Limb (tissue), 2 donors: ENCODE results near the gene JMJD7.

ENCODE experiments used
- DNase-seq, 2 donors: peaks; one replicate each; pipeline ENCODE4 v3.0.0-alpha.2; 2016; ENCODE audit errors: extremely low spot score in 2 of 2

The JMJD7 gene

GRCh38 chr15:41842229-41842628, 14.3 kb downstream of the JMJD7 start:
- no peak for DNase-seq

- no peak for DNase-seq
Observed at GRCh38 chr15:41843571-41843970, 15.7 kb downstream of the JMJD7 start.

GRCh38 chr15:41844814-41845213, 16.9 kb downstream of the JMJD7 start:
- no peak for DNase-seq

- no peak for DNase-seq
Observed at GRCh38 chr15:41847206-41847605, 19.3 kb downstream of the JMJD7 start.

GRCh38 chr15:41847981-41848380, 20.1 kb downstream of the JMJD7 start:
- no peak for DNase-seq

- DNase-seq, result no peak
Observed at GRCh38 chr15:41848631-41849030, 20.7 kb downstream of the JMJD7 start.

GRCh38 chr15:41849204-41849603, 21.3 kb downstream of the JMJD7 start:
- no peak for DNase-seq

GRCh38 chr15:41849861-41850260, 22.0 kb downstream of the JMJD7 start:
- DNase-seq, result no peak

GRCh38 chr15:41850482-41851166, 22.7 kb downstream of the JMJD7 start:
- DNase-seq, result no peak

- no peak for DNase-seq
Observed at GRCh38 chr15:41851167-41851523, 23.3 kb downstream of the JMJD7 start.

- no peak for DNase-seq
Observed at GRCh38 chr15:41851755-41852370, 24.0 kb downstream of the JMJD7 start.

- DNase-seq, result no peak
Observed at GRCh38 chr15:41852736-41853590, 25.1 kb downstream of the JMJD7 start.

- peak in 1 of 2 donors; percentile 45 for DNase-seq
Observed at GRCh38 chr15:41853831-41854230, 25.9 kb downstream of the JMJD7 start.

- DNase-seq, result no peak
Observed at GRCh38 chr15:41854443-41854842, 26.6 kb downstream of the JMJD7 start.

- peak in 1 of 2 donors; percentile 42 for DNase-seq
Observed at GRCh38 chr15:41855261-41855961, 27.5 kb downstream of the JMJD7 start.

- DNase-seq, result no peak
Observed at GRCh38 chr15:41856262-41856661, 28.4 kb downstream of the JMJD7 start.

GRCh38 chr15:41856716-41857115, 28.8 kb downstream of the JMJD7 start:
- DNase-seq, result no peak

- DNase-seq, result no peak
Observed at GRCh38 chr15:41857316-41857715, 29.4 kb downstream of the JMJD7 start.

GRCh38 chr15:41858756-41859155, 30.9 kb downstream of the JMJD7 start:
- no peak for DNase-seq

GRCh38 chr15:41860049-41860828, 32.3 kb downstream of the JMJD7 start:
- no peak for DNase-seq

GRCh38 chr15:41861736-41862356, 34.0 kb downstream of the JMJD7 start:
- DNase-seq, result no peak
